ENCODE results near the gene AGBL4.

The AGBL4 gene

DNA sequence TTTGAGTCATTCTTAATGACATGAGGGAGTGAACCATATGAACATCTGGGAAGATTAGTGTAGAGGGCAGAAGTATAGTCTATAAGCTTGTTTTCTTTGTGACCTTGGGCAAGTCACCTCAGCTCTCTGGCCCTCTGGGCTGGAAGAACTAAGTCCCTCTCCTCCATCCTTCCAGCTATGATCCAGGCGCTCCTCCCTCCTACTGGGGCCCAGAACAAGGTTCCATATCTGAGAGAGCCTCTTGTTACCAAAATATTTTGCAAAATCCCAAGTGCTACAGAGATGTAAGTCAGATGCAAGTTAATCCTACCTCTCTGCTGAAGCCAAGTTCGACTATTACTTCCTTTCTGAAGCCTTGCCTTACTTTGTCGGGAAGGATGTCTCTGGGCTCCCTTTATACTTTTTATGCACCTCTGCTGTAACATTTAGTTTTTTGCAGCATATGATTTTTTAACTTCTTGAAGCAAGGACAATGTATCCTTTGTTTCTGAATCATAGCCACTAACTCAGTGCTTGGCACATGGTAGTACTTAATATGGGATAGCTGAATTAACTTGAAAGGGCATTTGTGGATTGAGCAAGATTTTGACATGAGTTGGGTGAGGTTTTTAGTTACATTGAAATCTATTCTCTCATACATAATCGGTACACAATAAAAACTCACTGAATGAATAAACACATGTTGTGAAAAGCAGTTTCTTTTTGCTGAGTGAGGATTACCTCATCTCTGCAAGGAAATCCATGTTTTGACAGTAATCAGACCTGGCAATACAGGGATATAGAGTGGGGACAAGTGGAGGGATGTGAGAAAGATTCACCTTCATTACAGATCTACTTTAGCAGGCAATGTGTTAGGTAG is 1192.4 kb downstream of the AGBL4 start:
- DNase-seq (ENCODE audit: low read depth, low spot score), result no peak

GRCh38 chr1:48830715-48831114 is 1193.0 kb downstream of the AGBL4 start:
- no peak for DNase-seq (ENCODE audit: low read depth, low spot score)

- no peak for DNase-seq (ENCODE audit: low read depth, low spot score)
Measured at GRCh38 chr1:48829446-48829845, 1194.3 kb downstream of the AGBL4 start.

GRCh38 chr1:48823168-48823567 is 1200.6 kb downstream of the AGBL4 start:
- DNase-seq (ENCODE audit: low read depth, low spot score), result no peak

- no peak for DNase-seq (ENCODE audit: low read depth, low spot score)
Measured at GRCh38 chr1:48820491-48820890, 1203.3 kb downstream of the AGBL4 start.

- DNase-seq (ENCODE audit: low read depth, low spot score), result no peak
Measured at GRCh38 chr1:48817505-48818114, 1206.1 kb downstream of the AGBL4 start.

GRCh38 chr1:48810740-48811139 is 1213.0 kb downstream of the AGBL4 start:
- DNase-seq (ENCODE audit: low read depth, low spot score), result no peak

- DNase-seq (ENCODE audit: low read depth, low spot score), result no peak
Measured at GRCh38 chr1:48808496-48808895, 1215.3 kb downstream of the AGBL4 start.

DNA sequence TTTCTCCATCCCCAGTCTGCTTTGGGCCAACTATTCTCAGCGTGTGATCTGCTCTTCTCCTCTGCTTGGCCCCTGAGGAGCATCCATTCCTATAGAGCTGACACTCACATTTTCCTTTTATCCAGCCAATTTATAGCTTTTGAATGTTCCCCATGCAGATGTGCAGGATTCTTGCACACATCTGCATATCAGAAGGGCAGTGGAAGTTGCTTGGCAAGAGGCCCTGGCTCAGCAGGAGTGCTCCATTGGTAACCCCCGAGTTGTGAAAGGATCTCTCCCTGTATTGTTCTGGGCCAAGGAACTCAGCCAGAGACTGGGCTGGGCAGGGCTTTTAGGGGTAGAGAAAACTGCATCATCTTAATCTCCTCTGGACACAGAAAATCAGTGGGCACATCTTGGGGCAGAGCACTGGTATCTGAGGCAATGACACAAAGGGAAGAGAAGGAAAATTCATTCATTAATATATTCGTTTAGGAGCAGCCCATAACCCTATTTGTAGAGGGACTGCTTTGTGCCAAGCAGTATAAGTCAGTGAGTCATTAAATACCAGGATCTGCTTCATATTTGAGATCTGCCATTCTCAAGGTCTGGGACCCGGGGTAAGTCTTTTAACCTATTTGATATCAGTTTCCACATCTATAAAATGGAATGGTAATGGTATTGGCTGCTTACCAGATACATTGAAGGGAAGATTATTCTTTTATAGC is 1216.0 kb downstream of the AGBL4 start:
- no peak for DNase-seq (ENCODE audit: low read depth, low spot score)

DNA sequence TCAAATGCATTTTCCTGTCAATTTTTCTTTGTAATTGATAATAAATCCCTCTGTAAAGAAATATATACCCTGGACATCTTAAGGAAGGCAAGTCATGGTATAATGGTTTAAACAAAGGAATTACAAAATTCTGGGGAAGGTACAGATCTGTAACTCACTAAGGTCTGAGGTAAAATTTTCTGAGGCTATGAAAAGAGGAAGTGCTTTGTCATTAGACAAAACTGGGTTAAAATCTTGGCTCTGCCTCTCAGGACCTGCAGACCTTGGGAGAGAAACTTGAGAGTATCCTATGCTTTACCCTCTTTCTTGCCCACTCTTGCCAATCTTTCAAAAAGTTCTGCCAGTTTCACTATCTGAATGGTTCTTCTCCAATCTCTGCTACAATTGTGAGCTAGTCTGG is 1220.3 kb downstream of the AGBL4 start:
- no peak for DNase-seq (ENCODE audit: low read depth, low spot score)

GRCh38 chr1:48794816-48795215 is 1228.9 kb downstream of the AGBL4 start:
- DNase-seq (ENCODE audit: low read depth, low spot score), result no peak

GRCh38 chr1:48793863-48794262 is 1229.9 kb downstream of the AGBL4 start:
- no peak for DNase-seq (ENCODE audit: low read depth, low spot score)

DNA sequence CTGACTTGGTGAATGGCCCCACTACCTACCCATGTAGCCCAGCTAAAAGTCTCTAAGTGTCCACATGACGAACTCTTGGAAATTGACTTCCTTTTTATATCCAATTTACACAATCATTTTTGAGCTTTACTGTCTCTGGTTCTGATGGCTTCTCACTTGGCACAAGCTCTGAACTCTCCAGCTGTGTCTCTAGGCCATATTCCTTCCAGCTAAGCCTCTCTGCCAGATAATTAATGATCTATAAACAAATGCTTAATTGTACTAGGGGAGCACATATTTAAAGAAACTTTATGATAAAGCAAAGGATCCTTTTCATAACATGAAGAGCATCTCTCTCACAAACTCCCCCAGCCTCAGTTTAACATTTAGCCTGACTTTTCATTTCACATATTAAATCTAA is 1230.8 kb downstream of the AGBL4 start:
- no peak for DNase-seq (ENCODE audit: low read depth, low spot score)

- DNase-seq (ENCODE audit: low read depth, low spot score), result no peak
Measured at GRCh38 chr1:48790397-48790796, 1233.4 kb downstream of the AGBL4 start.

DNA sequence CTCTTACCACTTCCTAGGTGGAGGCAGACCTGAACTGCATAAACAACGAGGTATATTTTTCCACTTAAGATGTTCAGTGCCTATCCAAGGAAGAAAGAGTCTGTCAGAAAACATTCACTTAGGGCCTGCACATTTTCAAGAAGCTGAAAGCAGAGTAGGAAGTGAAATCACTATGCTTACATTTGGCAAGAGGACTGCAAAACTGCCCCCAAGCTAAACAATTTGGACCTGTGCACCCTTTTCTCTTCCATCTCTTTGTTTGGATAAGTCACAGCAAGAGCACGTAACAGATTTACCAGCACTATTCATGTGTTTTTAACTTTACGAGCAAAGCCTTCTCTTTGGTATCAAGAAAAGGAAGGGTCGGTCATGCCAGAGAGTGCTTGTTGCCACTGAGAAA is 1233.9 kb downstream of the AGBL4 start:
- DNase-seq (ENCODE audit: low read depth, low spot score), result no peak

DNA sequence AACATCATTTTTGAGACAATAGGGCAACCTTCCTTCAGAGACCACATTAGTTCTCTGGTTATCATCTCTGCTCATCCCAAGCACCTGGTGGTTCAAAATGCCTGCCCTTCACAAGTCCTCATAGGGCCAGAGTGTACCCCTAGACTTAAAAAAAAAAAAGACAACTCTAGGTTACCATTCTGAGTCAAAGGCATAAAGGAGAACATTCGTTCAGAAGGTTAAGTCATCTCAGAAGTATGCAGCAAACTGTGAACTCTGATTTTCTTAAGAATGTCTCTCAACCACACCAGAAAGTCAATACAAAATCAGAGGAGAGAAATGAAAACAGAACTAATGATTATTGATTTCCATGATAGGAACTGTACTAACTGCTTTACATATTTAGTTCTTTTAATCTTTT is 1237.9 kb downstream of the AGBL4 start:
- no peak for DNase-seq (ENCODE audit: low read depth, low spot score)

GRCh38 chr1:48784301-48784700 is 1239.5 kb downstream of the AGBL4 start:
- no peak for DNase-seq (ENCODE audit: low read depth, low spot score)

DNA sequence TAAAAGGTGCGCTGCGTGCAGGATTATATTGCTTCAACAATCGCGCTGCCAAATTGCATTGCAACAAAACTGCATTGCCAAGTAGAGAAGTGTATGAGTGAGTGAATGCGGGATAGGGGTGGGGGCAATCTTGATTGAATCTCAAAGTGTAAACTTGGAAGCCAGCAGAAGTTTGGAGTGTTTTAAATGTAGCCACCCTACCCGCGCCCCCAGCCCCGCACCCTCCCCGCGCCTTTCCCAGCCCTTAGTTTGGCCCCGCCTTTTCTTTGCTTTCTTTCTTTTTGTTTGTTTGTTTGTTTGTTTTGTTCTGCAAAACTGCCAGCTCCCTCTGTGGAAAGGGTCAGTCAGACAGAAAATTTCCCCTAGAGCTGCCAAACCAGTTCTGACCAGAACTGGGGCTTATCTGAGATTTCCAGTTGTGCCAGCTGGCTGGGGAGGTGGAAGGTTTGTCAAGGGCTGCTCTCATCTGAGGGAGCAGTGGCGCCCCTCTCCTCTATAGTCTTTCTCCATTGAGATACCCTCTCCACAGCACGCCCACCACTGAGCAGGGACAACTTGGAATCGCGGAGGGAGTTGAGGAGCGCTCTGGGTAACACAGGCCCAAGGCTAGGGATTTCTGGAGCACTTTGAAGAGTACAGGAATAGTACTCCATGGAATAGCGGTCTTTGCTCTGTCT is 1246.4 kb downstream of the AGBL4 start:
- DNase-seq (ENCODE audit: low read depth, low spot score), result no peak

DNA sequence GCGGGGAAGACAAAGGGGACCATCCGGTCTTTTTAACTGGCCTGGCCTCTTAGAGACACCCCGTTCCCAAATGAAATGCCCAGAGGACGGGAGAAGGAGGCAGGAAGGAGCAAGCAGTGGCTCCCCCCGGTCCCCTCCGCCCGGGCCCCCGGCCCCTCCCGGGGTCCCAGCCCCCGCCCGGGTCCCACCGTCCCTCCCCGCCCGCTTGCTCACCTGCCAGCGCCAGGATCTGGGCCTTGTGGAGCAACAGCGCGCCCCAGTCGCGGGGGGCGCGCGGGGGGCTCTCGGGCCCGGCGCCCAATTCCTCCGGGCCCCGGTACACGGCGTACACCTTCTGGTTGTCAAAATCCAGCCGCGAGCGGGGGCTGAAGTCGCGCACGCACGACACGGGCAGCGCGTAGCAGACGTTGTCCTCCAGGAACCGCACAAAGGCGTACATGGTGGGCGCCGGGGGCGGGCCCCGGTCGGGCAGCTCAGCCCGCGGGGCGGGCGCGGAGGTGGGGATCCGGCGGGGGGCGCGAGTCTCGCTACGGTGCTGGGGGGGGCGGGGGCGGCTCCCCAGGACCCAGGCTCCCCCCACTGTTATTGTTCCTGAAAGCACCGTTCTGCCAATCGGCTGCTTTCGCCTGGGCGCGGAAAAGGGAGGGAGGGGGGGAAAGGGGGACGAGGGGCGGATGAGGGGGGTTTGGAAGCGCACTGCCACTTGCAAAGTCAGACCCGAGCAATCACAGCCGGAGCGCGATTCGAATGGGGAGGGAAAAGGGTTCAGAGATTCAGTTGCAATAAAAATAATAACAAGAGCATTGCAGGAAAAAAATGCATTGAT is 1247.1 kb downstream of the AGBL4 start, which contains the start of gene BEND5:
Gene BEND5, minus strand, starts transcription at position 499 of the 826 bp plus-strand sequence. Its CDS starts 60 bp downstream, at position 439.
- DNase-seq (ENCODE audit: low read depth, low spot score), result peak; percentile 7

- no peak for DNase-seq (ENCODE audit: low read depth, low spot score)
Measured at GRCh38 chr1:48775831-48776392, 1247.8 kb downstream of the AGBL4 start.

GRCh38 chr1:48773133-48773532 is 1250.6 kb downstream of the AGBL4 start:
- DNase-seq (ENCODE audit: low read depth, low spot score), result no peak

Data from activated CD4-positive, CD25-positive, alpha-beta regulatory T cell treated with anti-CD3 and anti-CD28 coated beads, Interleukin-2, amount 50 U/mL, for 16 hours (primary cell).